Measurements from ENCODE around the gene MIA2. TPM values are rescaled to one million over a fixed set of nuclear protein-coding genes. Genes with fewer than 3 reads are reported as not detected.

The MIA2 gene
- total RNA-seq, 6 experiments from 2014 or later, result 58.7 to 90.8 (median 73.6) TPM

GRCh38 chr14:39265033-39265432 lies 31.3 kb downstream of the MIA2 start:
- no peaks in the 10 kb centered on the region for H3K9me3 ChIP-seq
- peaks cover 0 to 33% (median 0%) of the 10 kb centered on the region in 4 donors for H3K4me1 ChIP-seq
- ATAC-seq (no peak), DNase-seq (no peak)
- H3K27ac ChIP-seq, result peak overlapping the region; percentile 95 to 98 (median 97)
- H3K4me3 ChIP-seq, result peak overlapping the region in 1 of 3 donors; percentile 2
- no peaks in the 10 kb centered on the region for H3K27me3 ChIP-seq
- H3K36me3 ChIP-seq, result no peaks in the 10 kb centered on the region
- intact Hi-C loops (cut with DNase I), result no loop called here
- 2% methylated on average over 2 of the region's 2 CpGs for WGBS (ENCODE audit: insufficient coverage, low coverage, low lambda C conversion rate, missing lambda C conversion rate)
- no peak for TF ChIP-seq CTCF (IDR thresholded peaks at IDR 0.05)
- no peak for TF ChIP-seq POLR2A (IDR thresholded peaks at IDR 0.05)

- H3K36me3 ChIP-seq, result no peaks in the 10 kb centered on the region
- H3K27me3 ChIP-seq, result no peaks in the 10 kb centered on the region
- H3K9me3 ChIP-seq, result no peaks in the 10 kb centered on the region
- DNase-seq (no peak), ATAC-seq (no peak)
- TF ChIP-seq POLR2A (IDR thresholded peaks at IDR 0.05), result no peak
- no peak for TF ChIP-seq CTCF (IDR thresholded peaks at IDR 0.05)
- peak overlapping the region; percentile 82 to 87 (median 86) for H3K4me3 ChIP-seq
- peak overlapping the region; percentile 95 to 98 (median 97) for H3K27ac ChIP-seq
- H3K4me1 ChIP-seq, result peaks cover 0 to 33% (median 0%) of the 10 kb centered on the region in 4 donors
- 9% methylated on average over 13 of the region's 14 CpGs for WGBS (ENCODE audit: insufficient coverage, low coverage, low lambda C conversion rate, missing lambda C conversion rate)
- intact Hi-C loops (cut with DNase I), result no loop called here
These were observed 32.2 kb downstream of the MIA2 start for GRCh38 chr14:39265806-39266524.

DNA sequence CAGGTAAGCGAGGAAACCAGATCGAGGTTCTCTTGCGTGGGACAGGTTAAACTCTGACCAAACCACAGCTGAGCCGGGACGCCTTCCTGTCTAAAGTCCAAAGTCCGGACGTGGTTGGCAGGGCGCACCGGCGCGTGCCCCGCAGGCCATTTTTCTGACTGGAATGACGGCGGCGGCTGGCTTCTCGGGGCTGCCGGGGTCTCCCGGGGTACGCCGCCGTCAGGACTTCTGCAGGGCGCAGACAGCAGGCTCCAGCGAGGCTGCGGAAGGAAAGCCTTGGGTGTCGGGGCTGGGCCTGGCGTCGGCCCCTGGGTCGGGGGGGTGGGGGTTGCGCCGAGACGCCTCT lies 32.8 kb downstream of the MIA2 start:
- H3K4me1 ChIP-seq, result peaks cover 0 to 33% (median 0%) of the 10 kb centered on the region in 4 donors
- H3K27me3 ChIP-seq, result no peaks in the 10 kb centered on the region
- intact Hi-C loops (cut with DNase I), result no loop called here
- ATAC-seq (peak; percentile 80 to 90 (median 86)), DNase-seq (peak; percentile 85 to 92 (median 89))
- H3K27ac ChIP-seq, result peak overlapping the region; percentile 95 to 98 (median 97)
- H3K4me3 ChIP-seq, result peak overlapping the region; percentile 82 to 87 (median 86)
- TF ChIP-seq POLR2A (IDR thresholded peaks at IDR 0.05) (no peak), CTCF (IDR thresholded peaks at IDR 0.05) (no peak)
- WGBS (ENCODE audit: insufficient coverage, low coverage, low lambda C conversion rate, missing lambda C conversion rate), result 0% methylated on average over 9 of the region's 31 CpGs
- H3K36me3 ChIP-seq, result no peaks in the 10 kb centered on the region
- H3K9me3 ChIP-seq, result no peaks in the 10 kb centered on the region

DNA sequence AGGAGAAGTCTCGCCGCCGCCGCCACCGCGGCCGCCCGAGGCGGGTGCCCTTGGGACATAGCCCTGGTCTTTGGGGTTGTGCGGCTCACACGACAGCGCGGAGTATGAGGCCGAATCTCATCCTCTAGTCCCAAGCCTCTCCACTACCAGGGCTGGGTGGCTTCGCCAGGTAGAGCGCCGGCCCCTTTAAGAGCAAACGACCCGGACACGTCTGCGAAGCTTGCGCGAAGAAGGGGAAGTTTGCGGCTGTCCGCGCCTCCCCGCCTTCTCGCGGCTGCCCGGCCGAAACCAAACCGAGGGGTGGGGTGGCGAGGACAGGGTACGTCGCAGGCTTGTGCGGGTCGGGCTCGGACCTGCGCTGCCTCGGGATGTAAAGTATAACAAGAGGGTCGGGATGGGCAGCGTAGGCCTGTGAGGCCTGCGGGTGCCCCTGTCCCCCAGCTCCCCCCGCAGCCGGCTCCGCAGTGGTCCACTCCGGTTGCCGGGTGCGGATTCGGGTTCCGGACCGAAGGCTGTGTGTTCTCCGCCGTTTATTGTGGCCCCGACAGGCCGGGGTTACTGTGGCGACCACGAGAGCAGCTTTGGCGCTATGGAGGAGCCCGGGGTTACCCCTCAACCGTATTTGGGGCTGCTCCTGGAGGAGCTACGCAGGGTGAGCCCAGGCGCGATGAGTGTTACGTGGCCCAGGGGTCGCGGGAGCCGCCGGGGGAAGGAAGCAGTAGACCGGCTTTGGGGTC lies 33.3 kb downstream of the MIA2 start:
- no peaks in the 10 kb centered on the region for H3K9me3 ChIP-seq
- H3K27ac ChIP-seq, result peak overlapping the region; percentile 95 to 98 (median 97)
- ATAC-seq (peak; percentile 84 to 91 (median 90)), DNase-seq (peak; percentile 86 to 90 (median 86))
- intact Hi-C loops (cut with DNase I), result no loop called here
- TF ChIP-seq CTCF (IDR thresholded peaks at IDR 0.05), result no peak
- peak; percentile 57 for TF ChIP-seq POLR2A (IDR thresholded peaks at IDR 0.05)
- no peaks in the 10 kb centered on the region for H3K27me3 ChIP-seq
- peak overlapping the region; percentile 82 to 87 (median 86) for H3K4me3 ChIP-seq
- H3K36me3 ChIP-seq, result no peaks in the 10 kb centered on the region
- H3K4me1 ChIP-seq, result peaks cover 0 to 33% (median 0%) of the 10 kb centered on the region in 4 donors
- 0% methylated on average over 1 of the region's 70 CpGs for WGBS (ENCODE audit: insufficient coverage, low coverage, low lambda C conversion rate, missing lambda C conversion rate)

Measured in right lobe of liver (tissue), 6 donors.